OCI-M2 (cell line): ENCODE measurements around the gene TM7SF2.
"Not testable (repeated sequence)": the region's sequence is repeated elsewhere in the genome, so short reads cannot be mapped to it uniquely, and the experiment has no call there.

Experiments
- DNase-seq: peaks from one replicate; lab custom pipeline; 2025; ENCODE audit not compliant: unreplicated experiment; lab: John Stamatoyannopoulos, UW

The TM7SF2 gene

DNA sequence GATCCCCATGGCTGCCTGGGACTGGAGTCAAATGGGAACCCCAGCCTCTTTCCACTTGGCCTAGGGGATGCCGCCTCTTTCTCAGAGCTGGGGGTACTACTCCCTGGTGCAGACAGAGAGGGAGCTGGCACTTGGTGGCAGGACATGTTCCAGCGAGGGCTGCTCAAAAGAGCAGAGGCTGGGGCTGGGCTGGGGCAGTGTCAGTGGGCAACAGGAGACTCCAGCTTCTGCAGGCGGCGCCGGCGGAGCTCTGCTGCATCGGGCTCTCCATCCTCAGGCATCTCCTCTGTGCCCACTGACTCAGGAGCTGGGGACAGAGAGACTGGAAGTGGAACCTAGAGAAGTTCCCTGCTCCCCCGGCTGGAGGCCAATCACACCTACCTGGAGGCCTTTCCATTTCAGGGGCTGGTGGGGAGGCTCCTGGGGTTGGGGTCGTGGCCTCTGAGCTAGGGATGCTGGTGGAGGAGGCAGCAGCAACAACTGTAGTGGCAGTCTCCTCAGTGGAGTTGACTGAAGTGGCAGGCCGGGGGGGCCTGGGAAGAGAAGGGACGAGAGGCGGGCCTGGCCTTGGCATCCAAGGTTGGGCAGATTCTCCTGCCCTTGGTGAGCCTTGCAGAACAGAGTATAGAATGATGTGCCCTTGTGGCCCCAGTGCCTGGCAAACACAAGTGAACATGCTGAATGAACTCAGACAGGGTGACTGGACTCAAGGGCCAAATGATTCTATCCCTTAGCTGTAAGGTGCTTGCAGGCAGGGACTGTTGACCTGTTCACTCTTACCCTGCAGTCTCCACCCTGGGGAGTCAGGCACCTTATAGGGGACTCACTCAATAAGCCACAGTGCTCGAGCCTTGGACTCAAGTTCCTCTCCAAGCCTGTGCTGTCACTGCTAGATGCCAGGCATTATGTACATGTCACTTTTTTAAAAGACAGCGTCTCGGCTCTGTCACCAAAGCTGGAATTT lies 16.8 kb downstream of the TM7SF2 start:
- no peak for DNase-seq

DNA sequence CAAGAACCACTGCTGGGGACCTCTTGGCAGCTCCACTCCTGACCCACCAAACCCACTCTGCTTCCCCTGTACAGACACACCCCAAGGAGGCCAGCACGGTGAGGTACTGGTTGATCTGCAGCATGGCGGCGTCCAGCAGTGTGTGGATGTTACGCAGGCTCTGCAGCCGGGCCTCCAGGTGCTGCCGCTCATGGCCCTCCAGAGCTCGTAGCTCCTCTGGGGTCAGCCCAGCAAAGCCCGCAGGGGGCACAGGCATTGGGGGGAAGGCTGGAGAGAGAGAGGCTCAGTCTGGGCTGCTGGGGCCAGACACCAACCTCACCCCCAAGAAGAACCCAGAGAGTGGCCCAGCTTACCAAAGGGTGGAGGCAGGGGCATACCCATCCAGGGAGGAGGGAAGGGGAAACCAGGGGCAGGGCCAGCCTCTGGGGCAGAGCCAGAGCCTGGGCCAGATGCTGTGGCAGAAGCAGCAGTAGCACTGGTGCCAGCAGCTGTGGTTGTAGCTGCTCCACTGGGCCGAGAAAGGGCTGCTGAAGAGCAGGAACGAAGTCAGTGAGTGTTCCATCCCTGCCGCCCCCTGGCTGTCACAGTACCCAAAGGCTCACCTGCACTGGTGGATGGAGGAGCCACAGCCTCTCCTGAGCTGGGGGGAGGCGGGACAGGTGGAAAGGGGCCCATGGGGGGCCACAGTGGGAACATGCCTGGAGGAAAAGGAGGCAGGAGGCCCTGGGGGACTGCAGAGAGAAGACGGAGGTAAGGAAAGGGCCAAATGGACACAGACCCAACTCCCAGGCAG lies 18.2 kb downstream of the TM7SF2 start:
- DNase-seq, result no peak

DNA sequence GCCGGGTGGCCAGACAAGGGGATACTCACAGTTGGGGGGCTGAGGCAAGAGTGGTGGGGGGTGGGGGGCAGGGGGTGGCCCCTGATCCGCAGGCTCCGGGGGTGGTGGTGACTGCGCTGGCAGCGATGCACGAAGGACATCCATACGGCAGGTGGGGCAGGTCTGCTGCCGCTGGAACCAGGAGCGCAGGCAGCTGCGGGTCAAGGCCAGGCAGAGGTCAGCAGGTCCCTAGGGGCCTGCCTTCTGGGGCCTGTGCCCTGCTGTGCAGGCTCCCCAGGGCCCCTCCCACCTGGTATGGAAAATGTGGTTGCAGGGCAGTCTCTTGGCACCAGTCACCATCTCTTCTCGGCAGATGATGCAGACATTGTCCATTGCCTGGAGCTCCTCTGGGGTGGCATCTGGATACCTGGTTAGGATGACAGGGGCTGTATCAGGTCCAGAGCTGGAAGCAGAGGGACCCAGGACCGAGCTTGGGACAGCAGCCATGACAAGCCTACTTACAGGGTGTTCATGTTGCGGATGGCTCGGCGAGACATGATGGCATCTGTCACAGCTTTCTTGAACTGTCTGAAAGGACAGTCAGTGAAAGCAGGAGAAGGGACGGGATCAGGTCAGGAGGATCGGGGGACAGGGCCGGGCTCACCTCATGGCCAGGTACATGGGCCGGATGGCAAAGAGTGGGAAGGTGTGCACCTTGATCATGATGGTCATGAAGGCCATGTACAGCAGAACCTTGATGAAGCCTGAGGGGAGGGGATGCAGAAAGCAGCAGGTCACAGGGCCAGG lies 19.2 kb downstream of the TM7SF2 start:
- DNase-seq, result no peak

DNA sequence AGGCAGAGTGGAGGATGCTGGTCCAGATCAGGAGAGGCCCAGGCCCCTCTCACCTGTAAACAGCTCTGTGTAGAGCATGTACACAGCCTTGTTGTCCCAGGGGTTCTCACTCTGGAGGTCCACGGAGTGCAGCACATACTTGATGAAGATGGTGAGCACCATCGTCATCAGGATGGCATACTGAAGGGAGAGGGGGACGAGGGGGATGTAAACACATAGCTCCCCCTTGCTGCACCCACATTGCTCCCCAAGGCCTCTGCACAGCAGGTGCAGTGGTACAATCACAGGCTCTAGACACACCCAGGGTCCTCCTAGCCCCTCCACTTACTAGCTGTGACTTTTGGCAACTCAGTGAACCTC lies 19.7 kb downstream of the TM7SF2 start:
- no peak for DNase-seq

DNA sequence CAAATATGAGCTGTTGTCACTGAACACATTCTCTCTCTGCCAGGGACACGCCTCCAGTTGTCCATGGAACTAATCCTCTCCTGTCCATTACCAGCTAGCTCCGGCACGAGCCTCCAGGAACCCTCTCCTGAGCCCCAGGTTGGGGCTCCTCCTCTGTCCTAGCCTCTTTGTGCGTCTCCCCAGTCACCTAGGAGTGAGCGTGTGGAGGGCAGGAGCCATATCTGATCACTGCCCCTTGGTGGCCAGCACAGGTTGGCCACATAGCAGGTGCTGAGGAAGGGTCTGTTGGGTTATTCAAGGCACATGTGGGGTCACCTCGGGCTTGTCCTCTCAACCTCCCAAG lies 20.2 kb downstream of the TM7SF2 start:
- DNase-seq, result no peak

DNA sequence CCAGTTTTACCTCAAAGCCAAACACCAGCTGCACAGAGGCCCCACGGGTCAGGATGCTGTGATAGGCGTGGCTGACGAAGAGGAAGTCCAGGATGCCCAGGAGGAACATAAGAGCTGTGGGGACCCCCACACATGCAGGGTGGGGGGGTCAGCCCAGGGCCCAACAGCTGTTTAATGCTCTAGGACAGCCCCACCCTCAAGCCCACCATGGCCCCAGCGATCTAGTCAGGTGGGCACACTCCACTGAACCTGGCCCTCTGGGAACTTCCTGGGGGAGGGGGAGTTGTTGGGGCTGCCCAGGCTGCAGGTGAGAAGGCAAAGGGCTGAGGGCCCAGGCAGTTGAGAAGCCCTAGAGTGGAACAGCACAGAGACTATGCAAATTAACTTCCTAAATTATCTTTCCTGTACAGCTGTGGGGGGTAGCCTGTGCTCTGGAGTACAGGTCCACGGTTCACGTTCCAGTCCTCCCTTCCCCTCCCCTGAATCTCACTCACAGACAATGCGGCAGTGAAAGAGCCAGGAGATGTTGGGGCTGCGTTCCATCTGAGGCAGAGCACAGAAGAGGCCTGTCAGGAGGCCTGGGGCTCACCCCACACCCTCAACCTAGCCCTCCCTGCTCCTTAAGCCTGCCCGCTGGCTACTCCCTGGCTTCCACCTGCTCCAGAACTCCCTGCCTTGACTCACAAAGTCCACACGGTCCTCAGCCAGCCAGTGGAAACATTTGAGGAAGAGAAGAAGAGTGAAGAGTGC lies 20.7 kb downstream of the TM7SF2 start:
- no peak for DNase-seq

DNA sequence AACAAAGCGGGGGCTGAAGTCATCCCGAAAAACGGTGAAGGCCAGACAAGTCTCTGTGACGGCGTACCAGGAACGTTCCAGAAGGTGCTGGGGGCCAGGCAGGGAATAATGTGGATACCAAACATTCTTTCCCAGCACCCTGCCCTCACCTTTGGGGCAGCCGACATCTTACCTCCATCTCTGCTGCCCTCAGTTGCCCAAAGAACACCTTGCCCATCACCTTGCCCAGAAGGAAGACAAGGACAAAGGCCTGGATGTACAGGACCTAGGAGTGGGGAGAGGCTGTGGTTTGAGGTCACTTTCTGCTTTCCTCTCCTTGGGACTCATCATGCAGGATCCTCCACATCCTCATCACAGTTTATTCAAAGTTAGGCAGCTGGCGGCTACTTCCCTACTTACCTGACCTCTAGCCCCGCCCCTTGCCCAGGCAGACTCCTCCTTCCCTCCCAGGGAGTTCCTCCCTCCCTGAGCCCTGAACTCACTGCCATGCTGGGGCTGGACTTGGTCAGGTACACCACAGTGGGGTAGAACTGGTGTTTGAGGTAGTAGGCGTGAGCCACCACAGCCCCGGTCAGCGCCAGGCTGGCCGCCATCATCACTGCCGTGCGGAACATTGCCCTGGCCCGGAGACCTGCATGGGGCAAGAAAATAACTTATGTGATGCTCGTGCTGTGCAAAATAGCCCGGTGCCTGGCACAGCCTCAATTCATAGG lies 21.5 kb downstream of the TM7SF2 start:
- DNase-seq, result no peak

DNA sequence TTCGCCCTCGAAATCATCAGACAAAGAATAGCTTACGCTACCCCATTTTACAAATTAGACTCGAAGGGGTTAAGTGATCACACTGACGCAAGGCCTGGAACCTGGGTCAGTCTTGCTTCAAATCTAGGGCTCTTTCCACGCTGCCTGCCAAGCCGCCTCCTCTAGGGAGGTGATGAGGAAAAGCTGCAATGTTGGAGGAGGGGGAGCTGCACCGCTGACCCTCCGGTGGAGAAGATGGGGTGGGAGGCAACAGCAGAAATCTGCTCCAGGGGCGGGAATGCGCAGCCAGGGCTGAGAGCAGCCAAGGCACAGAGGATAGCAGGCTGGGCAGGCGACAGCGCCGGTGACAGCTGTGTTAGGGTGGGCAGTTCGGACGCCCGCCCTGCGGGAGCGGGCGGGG lies 22.1 kb downstream of the TM7SF2 start:
- no peak for DNase-seq

DNA sequence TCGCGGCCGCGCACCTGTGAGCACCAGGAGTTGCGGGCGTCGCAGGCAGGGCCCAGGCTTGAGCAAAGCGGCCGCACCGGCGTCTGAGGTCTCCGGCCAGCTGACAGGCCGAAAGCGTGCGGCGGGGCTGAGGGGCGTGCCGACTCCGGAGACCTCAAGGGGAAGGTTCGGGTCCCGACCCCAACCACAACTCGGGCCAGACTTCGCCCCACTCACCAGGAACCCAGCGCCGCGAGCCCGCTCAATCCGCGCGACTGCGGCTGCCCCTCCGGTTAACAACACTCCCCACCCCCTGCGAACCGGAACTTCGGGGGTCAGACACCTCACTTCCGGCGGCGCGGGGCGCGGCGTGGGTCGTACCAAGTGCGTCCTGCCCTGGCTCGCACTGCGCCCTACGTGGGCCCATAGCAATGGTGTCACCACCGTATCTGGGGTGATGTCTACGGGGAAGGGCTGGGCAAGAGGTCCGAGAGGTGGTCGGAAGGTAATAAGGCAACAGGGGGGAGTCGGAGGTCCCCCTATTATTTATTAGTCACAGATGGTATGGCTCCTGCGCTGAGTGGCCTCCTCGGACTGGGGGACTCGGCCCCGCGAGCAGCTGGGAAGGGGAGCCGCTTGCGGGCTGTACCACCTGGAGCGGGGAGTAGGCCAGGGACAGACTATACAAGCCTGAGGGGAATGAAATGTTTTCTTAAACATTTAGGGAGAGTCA lies 22.7 kb downstream of the TM7SF2 start, which contains the start of gene SYVN1:
Gene SYVN1, minus strand, starts transcription at position 280 of the 712 bp plus-strand sequence. CDS start 918 bp downstream, outside the sequence.
- peak; percentile 87 for DNase-seq

DNA sequence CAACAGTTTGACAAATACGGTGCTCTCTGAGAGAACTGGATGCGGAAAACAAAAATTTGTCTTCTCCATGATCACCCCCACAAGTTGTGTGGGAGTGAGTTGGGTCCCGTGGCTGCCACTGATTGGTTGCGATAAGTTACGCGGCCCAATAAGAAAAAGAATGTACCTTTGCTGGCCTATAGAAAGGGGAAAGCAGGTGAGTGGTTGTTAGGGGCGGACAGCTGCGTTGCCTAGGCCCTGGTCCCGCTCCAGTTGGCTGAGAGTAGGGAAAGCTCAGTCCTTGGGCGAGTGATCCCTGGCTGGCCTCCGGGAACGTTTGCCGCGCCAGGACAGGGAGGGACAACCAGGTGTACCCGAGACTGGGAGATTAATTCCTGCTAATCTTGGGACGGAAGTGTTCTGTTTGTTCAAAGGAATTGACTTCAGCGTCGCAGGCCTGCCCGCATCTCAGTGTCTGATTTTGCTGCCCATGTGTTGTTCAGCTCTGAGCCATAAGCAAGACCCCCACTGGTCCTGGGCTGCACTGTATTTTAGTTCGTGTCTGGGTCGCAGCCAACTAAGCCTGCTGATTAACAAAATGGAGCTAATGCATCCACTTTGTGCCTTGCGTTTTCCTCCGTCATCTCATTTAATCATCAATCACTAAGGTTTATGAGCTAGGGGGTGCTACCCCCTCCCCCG lies 23.4 kb downstream of the TM7SF2 start:
- DNase-seq, result peak; percentile 87

DNA sequence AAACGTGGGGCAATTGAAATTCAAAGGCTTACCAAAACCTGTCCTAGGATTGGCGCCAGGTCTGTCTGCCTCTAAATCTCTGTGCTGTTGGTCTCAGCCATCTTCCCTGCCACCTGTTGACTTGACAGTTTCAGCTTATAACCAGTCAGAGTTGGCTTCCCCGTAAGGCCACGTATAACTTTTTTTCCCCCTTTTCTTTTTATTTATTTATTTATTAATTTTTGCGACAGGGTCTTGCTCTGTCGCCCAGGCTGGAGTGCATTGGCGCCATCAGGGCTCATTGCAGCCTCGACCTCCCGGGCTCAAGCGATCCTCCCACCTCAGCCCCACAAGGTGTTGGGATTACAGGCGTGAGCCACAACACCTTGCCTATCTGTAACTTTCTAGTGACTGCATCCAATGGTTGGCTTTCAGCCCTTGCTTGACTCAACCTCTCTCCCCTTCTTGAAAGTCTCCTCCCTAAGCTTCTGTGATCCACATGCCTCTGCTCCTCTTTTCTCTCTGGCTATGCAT lies 24.0 kb downstream of the TM7SF2 start:
- no peak for DNase-seq

DNA sequence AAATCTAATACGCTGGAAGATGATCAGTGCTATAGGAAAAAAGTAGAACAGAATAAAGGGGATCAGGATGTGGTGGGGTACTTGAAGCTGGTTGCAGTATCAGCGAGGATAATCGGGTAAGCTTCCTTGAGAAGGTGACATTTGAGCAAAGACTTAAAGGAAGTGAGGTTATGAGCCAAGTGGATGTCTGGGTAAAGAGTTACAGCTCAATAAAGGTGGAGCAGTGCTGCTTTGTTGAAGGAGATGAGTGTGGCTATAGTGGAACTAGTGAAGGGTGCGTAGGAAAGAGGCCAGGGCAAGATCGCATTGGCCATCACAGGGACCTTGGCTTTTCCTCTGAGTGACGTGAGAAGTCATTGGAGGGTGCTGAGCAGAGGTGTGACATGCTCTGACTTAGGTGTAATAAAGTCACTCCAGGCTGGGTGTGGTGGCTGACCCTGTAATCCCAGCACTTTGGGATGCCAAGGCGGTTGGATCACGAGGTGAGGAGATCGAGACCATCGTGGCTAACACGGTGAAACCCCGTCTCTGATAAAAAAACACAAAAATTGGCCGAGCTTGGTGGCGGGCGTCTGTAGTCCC lies 24.9 kb downstream of the TM7SF2 start:
- DNase-seq, result no peak

DNA sequence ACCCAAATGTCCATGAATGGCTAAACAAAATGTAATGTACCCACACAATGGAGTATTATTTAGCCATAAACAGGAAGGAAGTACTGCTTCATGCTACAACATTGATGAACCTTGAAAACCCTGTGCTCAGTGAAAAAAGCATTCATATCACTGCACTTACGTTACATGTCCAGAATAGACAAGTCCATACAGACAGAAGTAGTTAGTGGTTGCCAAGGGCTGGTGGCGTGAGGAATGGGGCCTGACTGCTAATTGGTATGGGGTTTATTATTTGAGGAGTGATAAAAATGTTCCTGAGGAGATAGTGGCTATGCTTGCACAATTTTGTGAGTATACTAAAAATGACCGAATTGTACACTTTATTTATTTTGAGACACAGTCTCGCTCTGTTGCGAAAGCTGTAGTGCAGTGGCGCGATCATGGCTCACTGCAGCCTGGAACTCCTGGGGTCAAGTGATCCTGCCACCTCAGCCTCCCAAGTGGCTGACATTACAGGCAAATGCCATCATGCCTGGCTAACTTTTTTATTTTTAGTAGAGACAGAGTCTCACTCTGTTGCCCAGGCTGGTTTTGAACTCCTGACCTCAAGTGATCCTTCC lies 30.3 kb downstream of the TM7SF2 start:
- no peak for DNase-seq

DNA sequence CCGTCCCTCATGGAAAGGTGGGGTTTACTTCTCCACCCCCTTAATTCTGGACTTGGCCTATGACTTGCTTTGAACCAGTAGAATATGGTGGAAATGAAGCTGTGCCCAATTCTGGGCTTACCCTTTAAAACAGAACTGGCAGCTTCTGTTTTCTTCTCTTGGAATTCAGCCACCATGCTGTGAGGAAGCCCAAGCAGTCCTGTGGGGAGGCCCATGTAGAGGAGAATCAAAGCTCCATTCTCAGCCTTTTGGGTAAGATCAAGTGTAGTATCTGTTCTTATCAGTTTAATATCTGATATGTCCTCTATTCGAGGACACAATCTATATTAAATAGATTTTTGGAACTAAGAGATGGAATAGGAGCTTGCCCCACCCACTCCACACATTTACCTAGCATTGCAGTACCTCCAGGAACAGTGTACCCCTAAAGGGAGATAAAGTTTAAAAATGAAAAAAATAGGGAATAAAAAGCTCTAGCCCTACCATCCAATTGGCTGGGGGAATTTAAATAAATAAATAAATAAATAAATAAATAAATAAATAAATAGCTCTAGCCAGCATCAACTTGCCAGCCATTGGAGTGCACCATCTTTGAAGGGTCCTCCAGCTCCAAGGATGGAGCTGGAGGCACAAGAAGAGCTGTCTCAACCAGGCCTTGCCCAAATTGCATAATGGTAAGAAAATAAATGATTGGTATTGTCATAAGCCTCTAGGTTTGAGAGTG lies 35.8 kb downstream of the TM7SF2 start:
- no peak for DNase-seq

DNA sequence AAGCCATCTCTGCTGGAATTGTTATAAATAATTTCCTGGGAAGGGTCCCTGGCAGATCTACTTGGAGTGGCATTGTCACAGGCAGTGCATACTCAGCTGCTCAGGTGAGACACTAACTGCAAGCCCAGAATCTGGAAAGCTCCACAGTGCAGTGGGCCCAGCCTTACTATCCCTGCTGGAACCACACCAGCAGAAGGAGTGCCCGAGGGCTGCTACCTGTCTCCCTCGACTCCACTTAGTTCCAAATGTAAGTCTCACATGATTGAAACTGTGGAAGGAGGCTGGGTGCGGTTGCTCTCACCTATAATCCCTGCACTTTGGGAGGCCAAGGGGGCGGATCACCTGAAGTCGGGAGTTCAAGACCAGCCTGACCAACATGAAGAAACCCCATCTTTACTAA lies 37.0 kb downstream of the TM7SF2 start:
- no peak for DNase-seq

DNA sequence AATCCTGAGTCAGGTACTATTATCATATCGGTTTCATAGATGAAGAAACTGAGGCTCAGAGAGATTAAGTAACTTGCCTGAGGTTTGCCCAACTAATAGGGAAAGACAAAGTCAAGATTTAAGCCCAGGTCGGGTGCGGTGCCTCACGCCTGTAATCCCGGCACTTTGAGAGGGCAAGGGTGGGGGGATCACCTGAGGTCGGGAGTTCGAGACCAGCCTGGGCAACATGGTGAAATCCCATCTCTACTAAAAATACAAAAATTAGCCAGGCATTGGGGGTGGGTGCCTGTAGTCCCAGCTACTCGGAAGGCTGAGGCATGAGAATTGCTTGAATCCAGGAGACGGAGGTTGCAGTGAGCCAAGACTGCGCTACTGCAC lies 38.4 kb downstream of the TM7SF2 start:
- not testable (repeated sequence) for DNase-seq
